ENCODE data around the gene OR51G2. TPM values are rescaled to one million over a fixed set of nuclear protein-coding genes. Genes with fewer than 3 reads are reported as not detected.

Gene OR51G2
- polyA plus RNA-seq, 1 of the 3 experiments (the other 2 are of a cell fraction), result not detected

GRCh38 chr11:4891996-4892640 lies 27.0 kb downstream of the OR51G2 start:
- Histone ChIP-seq H3K9me3 (no peaks in the 10 kb centered on the region), H3K79me2 (ENCODE audit: insufficient read depth) (no peaks in the 10 kb centered on the region), H3K27ac (ENCODE audit: low read depth in 2 of 2, low read length in 1 of 2) (no peak overlapping the region), H3K9me2 (no peaks in the 10 kb centered on the region), H2AFZ (ENCODE audit: low read depth) (no peak overlapping the region), H3K27me3 (ENCODE audit: insufficient read depth) (peaks cover 2% of the 10 kb centered on the region; the same call in 1 of the 2 replicates), H3K9ac (no peak overlapping the region), H3K4me2 (no peak overlapping the region), H3K36me3 (replicated peaks in 1 of 2; ENCODE audit: control insufficient read depth in 1 of 2, insufficient read depth in 2 of 2, low read length in 1 of 2) (no peaks in the 10 kb centered on the region), H3F3A (replicated peaks; ENCODE audit: insufficient read depth) (peaks cover 13% of the 10 kb centered on the region), H3K4me3 (ENCODE audit: low read depth in 2 of 2, low read length in 1 of 2) (no peak overlapping the region), H3K4me1 (ENCODE audit: control insufficient read depth in 1 of 2, insufficient read depth in 2 of 2, low read depth in 1 of 2, low read length in 1 of 2) (no peaks in the 10 kb centered on the region), H4K20me1 (ENCODE audit: insufficient read depth) (no peaks in the 10 kb centered on the region)
- WGBS (ENCODE audit: low lambda C conversion rate), result 0% methylated on average over 1 of the region's 1 CpG
- DNase-seq, result no peak
- CTCF ChIA-PET, result no interaction called here
- POLR2A ChIA-PET, result no interaction called here
- TF ChIP-seq USF1 (IDR thresholded peaks at IDR 0.05; ENCODE audit: borderline replicate concordance, low read depth) (no peak), FOSL2 (IDR thresholded peaks at IDR 0.05; ENCODE audit: borderline replicate concordance, low read depth) (peak; percentile 38; the same call in 1 of the 2 replicates), CHD2 (IDR thresholded peaks at IDR 0.05; ENCODE audit: low read length, partially characterized antibody) (no peak), NRF1 (IDR thresholded peaks at IDR 0.05; ENCODE audit: low read depth, low read length) (no peak), RAD21 (IDR thresholded peaks at IDR 0.05; ENCODE audit: low read length) (no peak), FOXM1 (IDR thresholded peaks at IDR 0.05; ENCODE audit: low read depth) (no peak), GABPA (IDR thresholded peaks at IDR 0.05; ENCODE audit: low read depth) (no peak), YY1 (IDR thresholded peaks at IDR 0.05; ENCODE audit: low read depth) (no peak), EZH2phosphoT487 (IDR thresholded peaks at IDR 0.05; ENCODE audit: borderline replicate concordance, low read depth) (no peak), EP300 (IDR thresholded peaks at IDR 0.05; ENCODE audit: borderline replicate concordance in 1 of 2, low read depth in 1 of 2, low read length in 1 of 2) (0 out of 4 replicates have a peak, but pooled peaks of 1 of the 2 experiments have one; percentile 14), FOXJ3 (CRISPR knock-in tag; IDR thresholded peaks at IDR 0.05) (no peak), RFX5 (IDR thresholded peaks at IDR 0.05; ENCODE audit: low read length) (no peak), USF2 (IDR thresholded peaks at IDR 0.05; ENCODE audit: borderline replicate concordance, low read depth, low read length) (no peak), JUND (IDR thresholded peaks at IDR 0.05) (peak; percentile 46), SMC3 (IDR thresholded peaks at IDR 0.05; ENCODE audit: low read depth, low read length) (no peak), MEF2A (IDR thresholded peaks at IDR 0.05; ENCODE audit: borderline replicate concordance, low read depth) (no peak), TCF12 (IDR thresholded peaks at IDR 0.05) (0 out of 2 replicates have a peak, but pooled peaks have one; percentile 29), ELF1 (IDR thresholded peaks at IDR 0.05) (no peak), NFIC (IDR thresholded peaks at IDR 0.05; ENCODE audit: borderline replicate concordance) (peak; percentile 70), MAX (IDR thresholded peaks at IDR 0.05; ENCODE audit: low read depth) (no peak), RXRA (IDR thresholded peaks at IDR 0.05; ENCODE audit: borderline replicate concordance, low read depth) (no peak)
- TF ChIP-seq, protein P1, sequence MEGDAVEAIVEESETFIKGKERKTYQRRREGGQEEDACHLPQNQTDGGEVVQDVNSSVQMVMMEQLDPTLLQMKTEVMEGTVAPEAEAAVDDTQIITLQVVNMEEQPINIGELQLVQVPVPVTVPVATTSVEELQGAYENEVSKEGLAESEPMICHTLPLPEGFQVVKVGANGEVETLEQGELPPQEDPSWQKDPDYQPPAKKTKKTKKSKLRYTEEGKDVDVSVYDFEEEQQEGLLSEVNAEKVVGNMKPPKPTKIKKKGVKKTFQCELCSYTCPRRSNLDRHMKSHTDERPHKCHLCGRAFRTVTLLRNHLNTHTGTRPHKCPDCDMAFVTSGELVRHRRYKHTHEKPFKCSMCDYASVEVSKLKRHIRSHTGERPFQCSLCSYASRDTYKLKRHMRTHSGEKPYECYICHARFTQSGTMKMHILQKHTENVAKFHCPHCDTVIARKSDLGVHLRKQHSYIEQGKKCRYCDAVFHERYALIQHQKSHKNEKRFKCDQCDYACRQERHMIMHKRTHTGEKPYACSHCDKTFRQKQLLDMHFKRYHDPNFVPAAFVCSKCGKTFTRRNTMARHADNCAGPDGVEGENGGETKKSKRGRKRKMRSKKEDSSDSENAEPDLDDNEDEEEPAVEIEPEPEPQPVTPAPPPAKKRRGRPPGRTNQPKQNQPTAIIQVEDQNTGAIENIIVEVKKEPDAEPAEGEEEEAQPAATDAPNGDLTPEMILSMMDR (IDR thresholded peaks at IDR 0.05), result peak; percentile 38
- TF ChIP-seq, protein P2, sequence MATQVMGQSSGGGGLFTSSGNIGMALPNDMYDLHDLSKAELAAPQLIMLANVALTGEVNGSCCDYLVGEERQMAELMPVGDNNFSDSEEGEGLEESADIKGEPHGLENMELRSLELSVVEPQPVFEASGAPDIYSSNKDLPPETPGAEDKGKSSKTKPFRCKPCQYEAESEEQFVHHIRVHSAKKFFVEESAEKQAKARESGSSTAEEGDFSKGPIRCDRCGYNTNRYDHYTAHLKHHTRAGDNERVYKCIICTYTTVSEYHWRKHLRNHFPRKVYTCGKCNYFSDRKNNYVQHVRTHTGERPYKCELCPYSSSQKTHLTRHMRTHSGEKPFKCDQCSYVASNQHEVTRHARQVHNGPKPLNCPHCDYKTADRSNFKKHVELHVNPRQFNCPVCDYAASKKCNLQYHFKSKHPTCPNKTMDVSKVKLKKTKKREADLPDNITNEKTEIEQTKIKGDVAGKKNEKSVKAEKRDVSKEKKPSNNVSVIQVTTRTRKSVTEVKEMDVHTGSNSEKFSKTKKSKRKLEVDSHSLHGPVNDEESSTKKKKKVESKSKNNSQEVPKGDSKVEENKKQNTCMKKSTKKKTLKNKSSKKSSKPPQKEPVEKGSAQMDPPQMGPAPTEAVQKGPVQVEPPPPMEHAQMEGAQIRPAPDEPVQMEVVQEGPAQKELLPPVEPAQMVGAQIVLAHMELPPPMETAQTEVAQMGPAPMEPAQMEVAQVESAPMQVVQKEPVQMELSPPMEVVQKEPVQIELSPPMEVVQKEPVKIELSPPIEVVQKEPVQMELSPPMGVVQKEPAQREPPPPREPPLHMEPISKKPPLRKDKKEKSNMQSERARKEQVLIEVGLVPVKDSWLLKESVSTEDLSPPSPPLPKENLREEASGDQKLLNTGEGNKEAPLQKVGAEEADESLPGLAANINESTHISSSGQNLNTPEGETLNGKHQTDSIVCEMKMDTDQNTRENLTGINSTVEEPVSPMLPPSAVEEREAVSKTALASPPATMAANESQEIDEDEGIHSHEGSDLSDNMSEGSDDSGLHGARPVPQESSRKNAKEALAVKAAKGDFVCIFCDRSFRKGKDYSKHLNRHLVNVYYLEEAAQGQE (IDR thresholded peaks at IDR 0.05; ENCODE audit: low read depth, low read length), result no peak

Data from SK-N-SH (cell line).